Limb (tissue), 2 donors: ENCODE results near the gene CCBE1.
A peak's percentile ranks its signal among the peaks of the same experiment; 100 is the strongest.
"Not testable (repeated sequence)": the region's sequence is repeated elsewhere in the genome, so short reads cannot be mapped to it uniquely, and the experiment has no call there.

Experiments
- DNase-seq, 2 donors: peaks; one replicate each; pipeline ENCODE4 v3.0.0-alpha.2; 2016; ENCODE audit errors: extremely low spot score in 2 of 2

CCBE1 gene

DNA sequence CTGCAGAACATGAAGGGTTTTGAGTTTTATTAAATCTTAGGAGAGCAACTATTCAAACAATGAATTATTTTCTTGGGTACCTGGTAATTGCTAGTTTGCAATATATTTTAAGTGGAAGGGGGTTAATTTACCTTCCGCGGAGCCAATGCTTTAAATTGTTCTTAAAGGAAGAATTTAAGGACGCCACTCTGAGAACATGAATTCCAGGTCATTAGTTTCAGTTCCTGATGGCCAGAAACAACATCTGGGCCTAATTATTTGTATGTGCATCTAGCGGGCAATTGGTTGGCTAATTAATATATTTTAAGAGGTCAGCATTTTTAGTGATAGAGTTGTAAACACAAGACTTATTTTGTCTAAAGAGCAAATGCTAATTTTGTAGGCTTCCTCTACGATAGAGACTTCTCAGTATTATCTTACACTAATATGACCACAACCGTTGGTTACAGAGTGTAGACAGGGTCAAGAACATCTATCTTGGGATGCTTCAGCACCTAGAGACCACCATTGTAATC is 40.8 kb downstream of the CCBE1 start:
- DNase-seq, result no peak

DNA sequence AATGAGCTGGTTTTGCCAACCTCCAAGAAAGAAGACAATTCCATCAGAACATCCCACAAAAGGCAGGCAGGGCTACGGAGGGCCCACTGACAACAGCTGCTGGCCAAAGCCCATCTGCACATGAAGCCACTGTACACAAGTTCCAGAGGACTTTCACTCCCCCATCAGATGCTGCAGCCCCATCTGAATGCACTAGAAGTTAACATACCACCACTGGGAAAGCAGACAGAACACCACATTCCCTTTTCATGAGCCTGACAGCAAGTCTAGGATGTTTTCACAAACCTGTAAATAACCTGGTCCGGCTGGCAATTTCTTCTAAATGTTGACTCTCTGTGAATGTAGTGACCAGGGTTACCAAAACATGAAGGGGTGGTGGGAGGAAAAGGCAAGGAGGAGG is 41.5 kb downstream of the CCBE1 start:
- no peak for DNase-seq

GRCh38 chr18:59651071-59651470 is 46.2 kb downstream of the CCBE1 start:
- no peak for DNase-seq

DNA sequence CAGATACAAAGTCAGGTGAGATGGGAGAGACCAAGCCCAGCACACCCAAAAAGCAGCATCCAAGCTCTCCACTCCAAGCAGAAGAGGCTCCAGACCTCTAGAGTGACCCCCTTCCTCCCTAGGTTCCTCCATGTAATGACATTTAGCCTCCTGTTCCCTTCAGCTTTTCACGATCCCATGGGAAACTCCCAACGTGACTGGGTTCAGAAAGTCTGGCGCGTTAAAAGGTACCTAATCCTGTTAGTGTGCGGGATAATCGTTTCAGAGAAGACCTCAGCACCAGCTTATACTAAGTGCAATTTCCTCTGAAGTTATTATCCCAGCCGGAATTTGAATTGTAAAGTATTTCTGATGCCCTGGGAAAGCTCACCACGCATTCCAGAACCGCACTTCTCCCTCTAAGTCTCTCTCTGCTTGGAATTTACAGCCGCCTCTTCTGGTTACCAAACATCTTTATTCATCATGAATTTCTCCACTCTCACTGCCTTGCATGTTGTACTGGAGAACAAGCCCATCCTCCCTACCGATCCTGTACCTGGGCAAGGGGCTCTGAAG is 46.9 kb downstream of the CCBE1 start:
- DNase-seq, result no peak

DNA sequence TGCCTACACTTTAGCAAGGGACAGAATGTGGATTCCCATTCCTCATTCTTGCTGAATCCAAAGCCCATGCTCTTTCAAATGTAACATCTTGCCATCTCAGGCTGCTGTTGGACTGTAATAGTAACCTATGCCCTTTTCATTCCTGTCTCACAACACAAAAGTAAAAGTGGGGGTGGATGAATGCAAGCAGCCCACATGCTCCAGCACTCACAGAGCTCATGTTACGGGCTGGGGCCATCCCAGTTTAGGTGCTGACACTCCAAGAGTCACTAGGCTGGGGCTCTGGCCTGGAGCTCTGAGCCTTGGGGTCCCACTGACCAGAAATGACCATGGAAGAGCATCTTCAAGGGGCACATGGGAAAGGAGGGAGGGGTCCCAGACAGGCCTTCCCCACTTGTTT is 47.6 kb downstream of the CCBE1 start:
- DNase-seq, result no peak

- not testable (repeated sequence) for DNase-seq
Observed at GRCh38 chr18:59648469-59648868, 48.8 kb downstream of the CCBE1 start.

DNA sequence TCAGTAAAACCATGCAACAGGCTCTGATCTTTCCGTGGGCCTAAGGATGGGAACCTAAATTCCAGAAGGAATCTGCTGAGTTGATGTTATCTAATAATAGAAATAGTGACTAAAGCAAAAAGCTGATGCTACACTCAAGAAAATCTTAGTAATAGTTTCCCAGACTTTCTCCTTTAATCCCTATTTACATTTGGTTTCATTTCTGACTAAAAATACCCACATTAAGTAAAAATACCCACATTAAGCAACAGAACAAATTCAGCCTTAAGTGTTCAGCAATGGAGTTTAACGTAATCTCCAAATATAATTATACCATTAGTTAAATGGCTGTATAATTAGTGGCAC is 50.3 kb downstream of the CCBE1 start:
- no peak for DNase-seq

DNA sequence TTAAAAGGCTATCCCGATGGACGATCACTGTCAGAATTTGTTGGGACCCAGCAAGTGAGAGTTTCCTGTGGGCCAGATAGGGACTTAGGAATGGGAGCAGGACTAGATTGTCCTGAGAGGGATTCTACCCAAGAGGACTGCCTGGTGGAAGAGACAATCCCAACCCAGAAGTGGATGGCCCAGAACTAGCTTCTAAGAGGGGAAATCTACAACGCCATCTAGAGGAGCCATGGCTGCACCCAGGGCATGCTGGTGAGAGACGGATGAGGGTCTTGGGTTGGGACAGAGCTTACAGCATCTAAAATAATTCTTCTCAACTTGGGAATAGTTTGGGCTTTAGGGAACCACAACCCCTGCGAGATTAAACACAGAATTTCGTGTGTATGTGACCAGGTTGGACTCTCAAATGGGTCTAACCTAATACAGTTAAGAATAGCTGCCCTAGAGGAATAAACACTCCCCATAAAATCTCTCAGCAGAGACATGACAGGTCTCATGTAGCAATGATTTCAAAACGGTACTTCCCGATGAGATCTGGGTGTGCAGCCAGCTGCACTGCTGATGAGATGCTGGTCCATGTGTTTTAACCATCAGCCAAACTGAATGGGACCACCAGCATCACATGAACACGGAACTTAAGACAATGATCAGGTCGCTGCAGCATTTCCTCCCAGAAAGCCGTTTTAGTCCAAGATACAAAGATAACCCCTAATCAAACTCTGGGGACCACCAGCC is 50.8 kb downstream of the CCBE1 start:
- DNase-seq, result no peak

GRCh38 chr18:59643740-59644139 is 53.5 kb downstream of the CCBE1 start:
- no peak for DNase-seq

DNA sequence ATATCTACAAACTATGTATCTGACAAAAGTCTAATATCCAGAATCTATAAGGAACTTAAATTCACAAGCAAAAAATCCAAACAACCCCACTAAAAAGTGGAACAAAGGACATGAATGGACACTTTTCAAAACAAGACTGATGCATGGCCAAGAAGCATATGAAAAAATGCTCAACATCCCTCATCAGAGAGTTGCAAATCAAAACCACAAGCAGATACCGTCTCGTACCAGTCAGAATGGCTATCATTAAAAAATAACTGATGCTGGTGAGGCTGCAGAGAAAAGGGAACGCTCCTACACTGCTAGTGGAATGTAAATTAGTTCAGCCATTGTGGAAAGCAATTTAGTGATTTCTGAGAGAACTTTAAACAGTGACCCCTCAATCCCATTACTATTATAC is 56.5 kb downstream of the CCBE1 start:
- DNase-seq, result no peak

DNA sequence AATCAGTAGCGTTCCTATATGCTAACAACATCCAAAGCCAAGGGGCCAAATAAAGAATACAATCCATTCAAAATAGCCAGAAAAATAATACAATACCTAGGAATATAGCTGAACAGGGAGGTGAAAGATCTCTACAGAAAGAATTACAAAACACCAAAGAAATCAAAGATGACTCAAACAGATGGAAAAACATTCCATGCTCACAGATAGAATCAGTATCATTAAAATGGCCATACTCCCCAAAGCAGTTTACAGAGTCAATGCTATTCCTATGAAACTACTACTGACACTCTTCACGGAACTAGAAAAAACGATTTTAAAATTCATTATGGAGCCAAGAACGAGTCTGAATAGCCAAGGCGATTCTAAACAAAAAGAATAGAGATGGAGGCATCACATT is 57.4 kb downstream of the CCBE1 start:
- DNase-seq, result no peak

GRCh38 chr18:59639136-59639535 is 58.1 kb downstream of the CCBE1 start:
- DNase-seq, result no peak

- DNase-seq, result no peak
Observed at GRCh38 chr18:59633961-59634485, 63.2 kb downstream of the CCBE1 start.

DNA sequence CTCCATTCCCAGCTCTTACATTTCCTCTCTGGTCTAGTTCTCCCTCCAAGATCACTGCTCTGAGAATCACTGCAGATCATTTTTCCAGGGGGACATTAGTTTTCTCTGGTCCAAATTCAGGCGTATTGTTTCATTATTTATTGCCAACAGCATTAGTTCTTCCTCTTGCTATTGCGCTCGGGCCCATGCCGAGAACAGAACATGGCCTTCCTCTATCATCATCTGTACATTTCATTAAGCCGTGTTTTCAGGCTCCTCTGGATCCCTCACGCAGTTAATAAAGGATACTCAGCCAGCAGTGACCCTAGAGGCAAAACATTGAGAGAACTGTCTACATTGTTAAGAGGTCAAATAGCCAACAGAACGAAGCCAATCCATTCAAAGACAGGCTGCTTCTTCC is 63.9 kb downstream of the CCBE1 start:
- no peak for DNase-seq

GRCh38 chr18:59631583-59632181 is 65.5 kb downstream of the CCBE1 start:
- DNase-seq, result no peak

- DNase-seq, result no peak
Observed at GRCh38 chr18:59629894-59630293, 67.3 kb downstream of the CCBE1 start.

- DNase-seq, result no peak
Observed at GRCh38 chr18:59628995-59629394, 68.2 kb downstream of the CCBE1 start.

- no peak for DNase-seq
Observed at GRCh38 chr18:59627414-59627813, 69.8 kb downstream of the CCBE1 start.

- DNase-seq, result no peak
Observed at GRCh38 chr18:59624369-59624765, 72.9 kb downstream of the CCBE1 start.

GRCh38 chr18:59623456-59624368 is 73.5 kb downstream of the CCBE1 start:
- DNase-seq, result peak in 1 of 2 donors; percentile 28

- DNase-seq, result no peak
Observed at GRCh38 chr18:59621027-59621426, 76.2 kb downstream of the CCBE1 start.

GRCh38 chr18:59620381-59620780 is 76.8 kb downstream of the CCBE1 start:
- no peak for DNase-seq
